ENCODE data around the gene ABR.

DNA sequence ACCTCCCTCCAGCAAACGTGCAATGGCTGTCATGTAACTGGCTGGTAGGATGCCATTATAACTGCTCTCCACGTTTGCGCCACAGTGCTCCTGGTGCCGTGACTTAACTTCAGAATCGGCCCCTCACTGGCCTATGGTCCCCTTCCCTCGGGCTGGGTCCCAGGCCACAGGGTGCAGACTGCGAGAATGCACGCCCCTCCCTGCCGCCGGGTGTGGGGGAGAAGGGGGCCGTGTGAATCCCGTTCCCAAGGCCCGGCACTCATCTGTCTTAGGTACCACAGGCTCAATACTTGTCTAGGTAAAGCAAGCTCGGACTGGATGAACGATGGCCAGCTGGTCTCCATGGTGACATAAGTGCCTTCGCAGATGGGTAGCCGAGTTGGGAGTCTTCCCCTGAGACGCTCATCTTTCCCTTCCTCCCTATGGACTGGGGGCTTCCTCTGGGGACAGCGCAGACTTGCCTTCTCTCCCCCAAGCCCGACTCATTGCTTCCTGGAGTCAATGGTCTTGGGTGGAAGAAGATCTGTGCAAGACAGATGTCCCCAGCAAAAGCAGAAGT is 145.1 kb downstream of the ABR start:
- no peak for TF ChIP-seq CTCF (IDR thresholded peaks at IDR 0.05; ENCODE audit: low read depth, low read length)
- TF ChIP-seq EZH2phosphoT487 (IDR thresholded peaks at IDR 0.05; ENCODE audit: low read depth): no peak

Data from OCI-LY3 (cell line).